GM12892 (cell line): ENCODE measurements around the gene TMEM51.

Source experiments
- POLR2AphosphoS5 ChIP-seq: IDR thresholded peaks from 2 replicates; pipeline ENCODE4 v1.6.1; 2011; ENCODE audit warnings: low read depth, low read length, control low read depth
- TAF1 ChIP-seq: IDR thresholded peaks from 2 replicates; pipeline ENCODE4 v1.6.1; 2011; ENCODE audit warnings: low read depth, mild to moderate bottlenecking, control low read depth, low read length, borderline replicate concordance

DNA sequence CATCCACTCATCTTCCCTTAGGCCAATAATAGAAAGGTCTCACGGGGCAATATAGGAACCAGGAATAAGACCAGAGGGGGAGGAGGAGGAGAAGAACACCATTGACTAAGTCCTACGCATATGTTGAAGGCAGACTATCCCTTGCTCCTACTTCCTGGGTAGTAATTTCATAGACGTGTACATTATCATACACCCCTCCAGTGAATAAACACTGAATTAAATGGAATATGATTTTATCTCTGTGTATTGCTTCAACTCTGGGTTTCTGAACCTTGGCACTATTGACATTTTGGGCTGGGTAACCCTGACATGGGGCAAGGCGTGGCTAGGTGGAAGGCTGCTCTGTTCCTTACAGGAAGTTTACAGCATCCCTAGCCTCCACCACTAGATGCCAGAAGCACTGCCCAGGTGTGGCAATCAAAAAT is 76.2 kb downstream of the TMEM51 start:
- TF ChIP-seq POLR2AphosphoS5 (no peak), TAF1 (no peak)
